PC-9 (cell line): Measurements from ENCODE around the gene ACOXL. TPM values are rescaled to one million over a fixed set of nuclear protein-coding genes. Genes with fewer than 3 reads are reported as not detected.

ENCODE experiments used
- BruUV-seq: library from RNA; stranded (reverse); fragments of 400-500 nt; replicated peaks from 2 replicates; lab custom pipeline; 2021; lab: Mats Ljungman, UMichigan
- CTCF ChIA-PET: fragments of 300-600 bp; sonication (Branson Sonifier 250); formaldehyde crosslinking; loops from one replicate; lab custom pipeline; 2022; ENCODE audit warnings: antibody characterized with exemption; lab: Charles Lee
- POLR2A ChIA-PET: fragments of 300-600 bp; sonication (Branson Sonifier 250); formaldehyde crosslinking; loops from one replicate; lab custom pipeline; 2022; ENCODE audit warnings: antibody characterized with exemption; ENCODE audit not compliant: unreplicated experiment; lab: Charles Lee
- DNase-seq, 2 experiments: peaks; one replicate each; pipeline versions ENCODE4 v3.0.0 to v3.0.0-alpha.2; 2015 to 2022; ENCODE audit warnings: mixed read lengths in 1 of 2
- H2AFZ ChIP-seq: fragments of 200-600 bp; sonication (generic); 2 replicates; pipeline ENCODE4 v1.8.1; 2017; ENCODE audit warnings: antibody characterized with exemption
- H3F3A ChIP-seq: fragments of 200-600 bp; sonication (generic); 2 replicates; pipeline ENCODE4 v1.8.1; 2017; ENCODE audit warnings: antibody characterized with exemption, mild to moderate bottlenecking, low read depth; ENCODE audit not compliant: insufficient read depth
- H3K27ac ChIP-seq: fragments of 200-600 bp; sonication (generic); 2 replicates; pipeline ENCODE4 v1.6.1; 2016; ENCODE audit warnings: mixed run types
- H3K27me3 ChIP-seq: fragments of 200-600 bp; sonication (generic); 2 replicates; pipeline ENCODE4 v1.6.1; 2016; ENCODE audit warnings: low read depth, mixed run types; ENCODE audit not compliant: insufficient read depth
- H3K36me3 ChIP-seq: fragments of 200-600 bp; sonication (generic); 2 replicates; pipeline ENCODE4 v1.6.1; 2016; ENCODE audit warnings: low read depth, mixed run types
- H3K4me1 ChIP-seq: fragments of 200-600 bp; sonication (generic); replicated peaks from 2 replicates; pipeline ENCODE4 v1.6.1; 2016; ENCODE audit warnings: mixed run types; ENCODE audit not compliant: insufficient read depth
- H3K4me2 ChIP-seq: fragments of 200-600 bp; sonication (generic); 2 replicates; pipeline ENCODE4 v1.6.1; 2017; ENCODE audit warnings: mixed run types
- H3K4me3 ChIP-seq: fragments of 200-600 bp; sonication (generic); 2 replicates; pipeline ENCODE4 v1.6.1; 2016; ENCODE audit warnings: mixed run types
- H3K79me2 ChIP-seq: fragments of 200-600 bp; sonication (generic); 2 replicates; pipeline ENCODE4 v1.6.1; 2017; ENCODE audit warnings: low read depth, mixed run types
- H3K9me2 ChIP-seq: fragments of 200-600 bp; sonication (generic); 2 replicates; pipeline ENCODE4 v1.8.1; 2017; ENCODE audit warnings: mild to moderate bottlenecking; ENCODE audit not compliant: insufficient read depth
- H3K9me3 ChIP-seq: fragments of 200-600 bp; sonication (generic); 2 replicates; pipeline ENCODE4 v1.8.1; 2016; ENCODE audit warnings: low read depth; ENCODE audit not compliant: insufficient read depth
- H4K20me1 ChIP-seq: fragments of 200-600 bp; sonication (generic); 2 replicates; pipeline ENCODE4 v1.8.1; 2017; ENCODE audit not compliant: insufficient read depth
- EZH2 ChIP-seq: fragments of 200-600 bp; sonication (generic); IDR thresholded peaks from 2 replicates; pipeline ENCODE4 v1.8.0; 2017; ENCODE audit warnings: antibody characterized with exemption, low read depth
- intact Hi-C: fragments of 100-400 bp; cut with micrococcal nuclease; formaldehyde crosslinking; loops from one replicate; pipeline ENCODE4 v1.10.0; 2022; ENCODE audit not compliant: unreplicated experiment
- total RNA-seq: library from RNA; stranded (reverse); gene quantifications from 2 replicates; pipeline ENCODE4 v1.2.3, GENCODE V29; 2021
- TF ChIP-seq, protein P1 (sequence below): fragments of 200-600 bp; sonication (generic); conservative IDR thresholded peaks from 2 replicates; pipeline ENCODE4 v1.6.1; 2017; ENCODE audit warnings: mixed run types, antibody characterized with exemption, mild to moderate bottlenecking, moderate library complexity

The ACOXL gene
- total RNA-seq, 1 experiment from 2014 or later = 10.7 TPM

DNA sequence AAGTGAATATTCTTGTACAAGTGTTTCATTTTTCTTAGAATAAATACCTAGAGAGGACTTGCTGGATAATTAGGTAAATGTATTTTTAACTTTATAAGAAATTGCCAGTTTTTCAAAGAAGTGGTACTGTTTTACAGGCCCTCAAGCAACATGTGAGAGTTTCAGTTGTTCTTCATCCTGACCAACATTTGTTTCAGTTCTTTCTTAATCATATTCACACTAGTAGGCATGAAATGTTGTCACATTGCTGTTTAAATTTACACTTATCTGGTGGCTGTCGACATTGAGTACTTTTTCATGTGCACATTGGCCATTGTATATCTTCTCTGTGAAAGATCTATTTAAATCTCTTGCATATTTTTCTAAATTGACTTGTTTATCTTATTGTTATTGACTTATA lies 178.1 kb downstream of the ACOXL start:
- BruUV-seq = no TSS peak
- DNase-seq = no peak
- Histone ChIP-seq H3K4me3 (no peak overlapping the region), H3K4me2 (no peak overlapping the region), H2AFZ (no peak overlapping the region), H3K79me2 (no peaks in the 10 kb centered on the region), H3K27me3 (no peaks in the 10 kb centered on the region), H3K27ac (no peak overlapping the region), H3F3A (no peaks in the 10 kb centered on the region), H3K9me3 (peaks cover 7% of the 10 kb centered on the region; the same call in 1 of the 2 replicates), H3K9me2 (no peaks in the 10 kb centered on the region), H3K36me3 (no peaks in the 10 kb centered on the region), H3K4me1 (no peaks in the 10 kb centered on the region), H4K20me1 (no peaks in the 10 kb centered on the region)
- intact Hi-C loops = no loop called here
- TF ChIP-seq EZH2 = no peak
- TF ChIP-seq, protein P1, sequence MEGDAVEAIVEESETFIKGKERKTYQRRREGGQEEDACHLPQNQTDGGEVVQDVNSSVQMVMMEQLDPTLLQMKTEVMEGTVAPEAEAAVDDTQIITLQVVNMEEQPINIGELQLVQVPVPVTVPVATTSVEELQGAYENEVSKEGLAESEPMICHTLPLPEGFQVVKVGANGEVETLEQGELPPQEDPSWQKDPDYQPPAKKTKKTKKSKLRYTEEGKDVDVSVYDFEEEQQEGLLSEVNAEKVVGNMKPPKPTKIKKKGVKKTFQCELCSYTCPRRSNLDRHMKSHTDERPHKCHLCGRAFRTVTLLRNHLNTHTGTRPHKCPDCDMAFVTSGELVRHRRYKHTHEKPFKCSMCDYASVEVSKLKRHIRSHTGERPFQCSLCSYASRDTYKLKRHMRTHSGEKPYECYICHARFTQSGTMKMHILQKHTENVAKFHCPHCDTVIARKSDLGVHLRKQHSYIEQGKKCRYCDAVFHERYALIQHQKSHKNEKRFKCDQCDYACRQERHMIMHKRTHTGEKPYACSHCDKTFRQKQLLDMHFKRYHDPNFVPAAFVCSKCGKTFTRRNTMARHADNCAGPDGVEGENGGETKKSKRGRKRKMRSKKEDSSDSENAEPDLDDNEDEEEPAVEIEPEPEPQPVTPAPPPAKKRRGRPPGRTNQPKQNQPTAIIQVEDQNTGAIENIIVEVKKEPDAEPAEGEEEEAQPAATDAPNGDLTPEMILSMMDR = no peak
- ChIA-PET CTCF (no interaction called here), POLR2A (no interaction called here)

DNA sequence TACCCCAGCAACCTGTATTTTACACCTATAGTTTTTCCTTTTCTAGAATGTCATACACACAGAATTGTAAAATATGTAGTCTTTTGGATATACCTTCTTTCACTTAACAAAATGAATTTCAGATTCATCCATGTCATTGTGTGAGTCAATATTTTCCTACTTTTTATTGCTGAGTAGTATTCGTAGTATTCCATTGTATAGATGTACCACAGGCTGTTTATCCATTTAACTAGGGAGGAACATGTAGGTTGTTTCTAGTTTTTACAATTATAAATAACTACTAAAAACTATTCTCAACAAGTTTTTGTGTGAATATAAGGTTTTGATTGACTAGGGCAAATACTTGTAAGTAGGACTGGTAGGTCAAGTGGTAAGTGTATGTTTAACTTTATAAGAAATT lies 187.4 kb downstream of the ACOXL start:
- Histone ChIP-seq H2AFZ (no peak overlapping the region), H3K79me2 (no peaks in the 10 kb centered on the region), H3K36me3 (no peaks in the 10 kb centered on the region), H3K4me1 (no peaks in the 10 kb centered on the region), H4K20me1 (no peaks in the 10 kb centered on the region), H3K27ac (no peak overlapping the region), H3K27me3 (no peaks in the 10 kb centered on the region), H3K9me3 (no peaks in the 10 kb centered on the region), H3F3A (no peaks in the 10 kb centered on the region), H3K4me2 (no peak overlapping the region), H3K9me2 (no peaks in the 10 kb centered on the region; the same call in 1 of the 2 replicates), H3K4me3 (no peak overlapping the region)
- no peak for TF ChIP-seq EZH2
- TF ChIP-seq, protein P1 = no peak
- no TSS peak for BruUV-seq
- DNase-seq = no peak
- intact Hi-C loops = no loop called here
- CTCF ChIA-PET = no interaction called here
- POLR2A ChIA-PET = no interaction called here

DNA sequence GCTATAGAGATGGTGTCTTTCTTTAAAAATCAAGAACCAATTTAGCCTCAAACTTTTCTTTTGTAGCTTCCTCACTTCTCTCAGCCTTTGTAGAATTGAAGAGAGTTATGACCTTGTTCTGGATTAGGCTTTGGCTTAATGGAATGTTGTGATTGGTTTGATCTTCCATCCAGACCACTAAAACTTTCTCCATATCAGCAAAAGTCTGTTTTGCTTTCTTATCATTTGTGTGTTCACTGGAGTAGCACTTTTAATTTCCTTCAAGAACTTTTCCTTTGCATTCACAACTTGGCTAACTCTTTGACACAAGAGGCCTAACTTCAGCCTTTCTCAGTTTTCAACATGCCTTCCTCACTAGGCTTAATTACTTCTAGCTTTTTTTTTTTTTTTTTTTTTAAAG lies 193.1 kb downstream of the ACOXL start:
- Histone ChIP-seq H3K36me3 (no peaks in the 10 kb centered on the region), H3K4me2 (no peak overlapping the region), H3K27ac (no peak overlapping the region), H2AFZ (no peak overlapping the region), H3K9me3 (peaks cover 12% of the 10 kb centered on the region; the same call in 1 of the 2 replicates), H3K79me2 (no peaks in the 10 kb centered on the region), H4K20me1 (no peaks in the 10 kb centered on the region), H3F3A (no peaks in the 10 kb centered on the region), H3K27me3 (no peaks in the 10 kb centered on the region), H3K4me3 (no peak overlapping the region), H3K4me1 (no peaks in the 10 kb centered on the region), H3K9me2 (no peaks in the 10 kb centered on the region; the same call in 1 of the 2 replicates)
- ChIA-PET CTCF (no interaction called here), POLR2A (no interaction called here)
- no TSS peak for BruUV-seq
- no peak for DNase-seq
- no peak for TF ChIP-seq EZH2
- TF ChIP-seq, protein P1 = no peak
- intact Hi-C loops = no loop called here
